ENCODE measurements around the gene SARS1. TPM values are rescaled to one million over a fixed set of nuclear protein-coding genes. Genes with fewer than 3 reads are reported as not detected.
"Not testable (repeated sequence)": the region's sequence is repeated elsewhere in the genome, so short reads cannot be mapped to it uniquely, and the experiment has no call there.

The SARS1 gene
- total RNA-seq, 2 experiments from 2014 or later = 193 to 195 TPM

- Mint-ChIP-seq H3K27ac (peak overlapping the region; percentile 87), H3K4me1 (peaks cover 36% of the 10 kb centered on the region), H3K9me3 (peaks cover 3% of the 10 kb centered on the region), H3K27me3 (peaks cover 2% of the 10 kb centered on the region), H3K36me3 (ENCODE audit: low read depth) (peaks cover 47% of the 10 kb centered on the region), H3K4me3 (peak overlapping the region; percentile 98)
- DNase-seq = peak; percentile 63
- CTCF ChIA-PET = interaction anchor here (0.8 to 2.1 kb wide), 10 partner anchors 14 to 425 kb away, joined by 3 to 8 read pairs (median 4); partner anchors contain the start of gene PSRC1
- POLR2A ChIA-PET = interaction anchor here (0.8 to 4.2 kb wide), 19 partner anchors 9 to 334 kb away, joined by 3 to 28 read pairs (median 5); partner anchors contain the start of genes GNAI3, PSMA5, PSRC1 and SORT1
Measured at GRCh38 chr1:109214695-109215623, 1.2 kb downstream of the SARS1 start.

GRCh38 chr1:109216662-109217061 is 2.9 kb downstream of the SARS1 start:
- no peaks in the 10 kb centered on the region for H3K27me3 Mint-ChIP-seq
- H3K27ac Mint-ChIP-seq = peak overlapping the region; percentile 87
- H3K4me3 Mint-ChIP-seq = no peak overlapping the region
- ChIA-PET POLR2A (interaction anchor here (4.2 kb wide), 1 partner anchor 8 kb away, joined by 28 read pairs; no protein-coding TSS in a partner anchor), CTCF (interaction anchor here (0.6 to 1.2 kb wide), 3 partner anchors 98 to 1279 kb away, joined by 3 to 5 read pairs (median 3); no protein-coding TSS in a partner anchor)
- no peak for DNase-seq
- peaks cover 3% of the 10 kb centered on the region for H3K9me3 Mint-ChIP-seq
- peaks cover 43% of the 10 kb centered on the region for H3K4me1 Mint-ChIP-seq
- peaks cover 57% of the 10 kb centered on the region for H3K36me3 Mint-ChIP-seq (ENCODE audit: low read depth)

DNA sequence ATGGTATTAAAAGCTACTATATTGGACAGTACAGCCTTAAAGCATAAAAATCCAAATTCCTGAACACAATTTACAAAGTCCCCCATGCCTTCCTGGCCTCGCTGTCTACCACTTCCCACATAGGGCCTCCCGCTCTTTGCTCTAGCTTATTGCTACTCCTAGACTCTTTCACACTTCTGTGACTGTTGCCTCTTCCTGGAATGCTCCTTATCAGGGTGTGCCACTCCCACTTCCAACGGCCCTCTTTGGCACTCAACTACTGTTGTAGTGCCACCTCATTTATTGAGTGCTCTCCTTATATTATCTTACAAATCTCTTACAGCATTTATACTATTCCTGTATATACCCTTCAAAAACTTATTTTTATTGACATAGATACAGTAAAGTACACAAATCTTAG is 4.8 kb downstream of the SARS1 start:
- Mint-ChIP-seq H3K4me1 (peaks cover 46% of the 10 kb centered on the region), H3K4me3 (no peak overlapping the region), H3K9me3 (peaks cover 3% of the 10 kb centered on the region), H3K27ac (peak overlapping the region; percentile 5), H3K36me3 (ENCODE audit: low read depth) (peaks cover 69% of the 10 kb centered on the region), H3K27me3 (no peaks in the 10 kb centered on the region)
- DNase-seq = no peak
- ChIA-PET CTCF (no interaction called here), POLR2A (no interaction called here)

GRCh38 chr1:109221201-109221600 is 7.5 kb downstream of the SARS1 start:
- H3K4me3 Mint-ChIP-seq, CTCF ChIA-PET: not testable (repeated sequence)
- H3K4me1 Mint-ChIP-seq = peaks cover 37% of the 10 kb centered on the region

GRCh38 chr1:109225308-109225707 is 11.6 kb downstream of the SARS1 start:
- no peaks in the 10 kb centered on the region for H3K9me3 Mint-ChIP-seq
- H3K4me1 Mint-ChIP-seq = peaks cover 17% of the 10 kb centered on the region
- no peak overlapping the region for H3K27ac Mint-ChIP-seq
- ChIA-PET POLR2A (interaction anchor here (4.9 kb wide), 1 partner anchor 11 kb away, joined by 28 read pairs; the partner anchor contains the start of gene SARS1), CTCF (interaction anchor here (1.7 kb wide), 1 partner anchor 39 kb away, joined by 5 read pairs; no protein-coding TSS in a partner anchor)
- H3K36me3 Mint-ChIP-seq (ENCODE audit: low read depth) = peaks cover 69% of the 10 kb centered on the region
- no peaks in the 10 kb centered on the region for H3K27me3 Mint-ChIP-seq
- H3K4me3 Mint-ChIP-seq = no peak overlapping the region
- no peak for DNase-seq

More at GRCh38 chr1:109221201-109221600, 7.5 kb downstream of the SARS1 start:
- peaks cover 71% of the 10 kb centered on the region for H3K36me3 Mint-ChIP-seq (ENCODE audit: low read depth)
- H3K9me3 Mint-ChIP-seq, H3K27me3 Mint-ChIP-seq, H3K27ac Mint-ChIP-seq, DNase-seq, POLR2A ChIA-PET: not testable (repeated sequence)

- no peak for DNase-seq
- H3K4me1 Mint-ChIP-seq = peaks cover 15% of the 10 kb centered on the region
- ChIA-PET POLR2A (interaction anchor here (4.9 kb wide), 1 partner anchor 11 kb away, joined by 28 read pairs; the partner anchor contains the start of gene SARS1), CTCF (no interaction called here)
- no peaks in the 10 kb centered on the region for H3K9me3 Mint-ChIP-seq
- H3K4me3 Mint-ChIP-seq = no peak overlapping the region
- H3K36me3 Mint-ChIP-seq (ENCODE audit: low read depth) = peaks cover 70% of the 10 kb centered on the region
- no peaks in the 10 kb centered on the region for H3K27me3 Mint-ChIP-seq
- no peak overlapping the region for H3K27ac Mint-ChIP-seq
Measured at GRCh38 chr1:109225711-109226445, 12.2 kb downstream of the SARS1 start.

- no peak for DNase-seq
- Mint-ChIP-seq H3K9me3 (no peaks in the 10 kb centered on the region), H3K4me1 (peaks cover 8% of the 10 kb centered on the region), H3K36me3 (ENCODE audit: low read depth) (peaks cover 73% of the 10 kb centered on the region), H3K27ac (no peak overlapping the region), H3K4me3 (no peak overlapping the region), H3K27me3 (no peaks in the 10 kb centered on the region)
- CTCF ChIA-PET = no interaction called here
- POLR2A ChIA-PET = no interaction called here
Measured at GRCh38 chr1:109228167-109228566, 14.4 kb downstream of the SARS1 start.

GRCh38 chr1:109229531-109230127 is 15.9 kb downstream of the SARS1 start:
- Mint-ChIP-seq H3K36me3 (ENCODE audit: low read depth) (peaks cover 64% of the 10 kb centered on the region), H3K27me3 (no peaks in the 10 kb centered on the region), H3K4me1 (peaks cover 10% of the 10 kb centered on the region), H3K4me3 (no peak overlapping the region), H3K9me3 (no peaks in the 10 kb centered on the region), H3K27ac (no peak overlapping the region)
- DNase-seq = no peak
- ChIA-PET POLR2A (no interaction called here), CTCF (no interaction called here)

DNA sequence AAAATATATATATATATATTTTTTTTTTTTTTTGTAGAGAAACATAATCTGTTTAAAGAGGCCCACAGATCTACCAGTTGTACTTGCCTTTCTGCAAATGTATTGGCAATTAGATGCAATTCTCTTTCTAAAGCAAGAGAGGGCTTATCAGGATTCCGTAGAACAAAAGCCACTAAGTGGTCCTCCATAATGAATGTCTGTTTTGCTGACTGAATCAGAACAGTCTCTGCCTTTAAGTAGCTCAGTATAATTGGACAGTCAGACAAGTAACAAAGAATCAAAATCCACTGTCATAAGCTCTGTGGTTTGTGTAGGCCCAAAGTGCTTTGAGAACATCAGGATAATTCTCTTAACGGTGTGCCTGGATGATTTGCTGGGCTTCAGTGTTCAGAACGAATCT is 17.3 kb downstream of the SARS1 start:
- ChIA-PET CTCF (interaction anchor here (0.9 to 1.1 kb wide), 3 partner anchors 8 to 33 kb away, joined by 3 read pairs; no protein-coding TSS in a partner anchor), POLR2A (interaction anchor here (0.8 to 1.8 kb wide), 3 partner anchors 11 to 17 kb away, joined by 3 to 8 read pairs (median 3); partner anchors contain the start of gene SARS1)
- H3K27me3 Mint-ChIP-seq = no peaks in the 10 kb centered on the region
- H3K4me3 Mint-ChIP-seq = no peak overlapping the region
- H3K4me1 Mint-ChIP-seq = peaks cover 11% of the 10 kb centered on the region
- DNase-seq = no peak
- H3K9me3 Mint-ChIP-seq = no peaks in the 10 kb centered on the region
- H3K27ac Mint-ChIP-seq = no peak overlapping the region
- peaks cover 67% of the 10 kb centered on the region for H3K36me3 Mint-ChIP-seq (ENCODE audit: low read depth)

DNA sequence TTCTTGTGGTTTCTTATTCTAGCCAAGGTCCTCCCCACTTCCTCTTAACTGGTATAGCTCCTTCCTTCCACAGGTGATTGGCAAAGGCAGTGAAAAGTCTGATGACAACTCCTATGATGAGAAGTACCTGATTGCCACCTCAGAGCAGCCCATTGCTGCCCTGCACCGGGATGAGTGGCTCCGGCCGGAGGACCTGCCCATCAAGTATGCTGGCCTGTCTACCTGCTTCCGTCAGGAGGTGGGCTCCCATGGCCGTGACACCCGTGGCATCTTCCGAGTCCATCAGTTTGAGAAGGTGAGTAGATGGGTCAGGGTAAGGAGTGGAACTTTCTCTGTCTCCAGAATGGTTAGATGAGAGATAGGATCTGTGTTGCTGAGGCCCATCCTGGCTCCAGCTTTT is 21.4 kb downstream of the SARS1 start:
- no peaks in the 10 kb centered on the region for H3K9me3 Mint-ChIP-seq
- H3K36me3 Mint-ChIP-seq (ENCODE audit: low read depth) = peaks cover 60% of the 10 kb centered on the region
- no peak for DNase-seq
- H3K4me3 Mint-ChIP-seq = no peak overlapping the region
- no peak overlapping the region for H3K27ac Mint-ChIP-seq
- CTCF ChIA-PET = no interaction called here
- no peaks in the 10 kb centered on the region for H3K27me3 Mint-ChIP-seq
- POLR2A ChIA-PET = no interaction called here
- peaks cover 11% of the 10 kb centered on the region for H3K4me1 Mint-ChIP-seq

GRCh38 chr1:109237512-109237911 is 23.8 kb downstream of the SARS1 start:
- ChIA-PET POLR2A (interaction anchor here (1.3 kb wide), 1 partner anchor 12 kb away, joined by 4 read pairs; the partner anchor contains the start of gene CELSR2), CTCF (no interaction called here)
- Mint-ChIP-seq H3K36me3 (ENCODE audit: low read depth) (peaks cover 39% of the 10 kb centered on the region), H3K9me3 (no peaks in the 10 kb centered on the region), H3K4me1 (peaks cover 14% of the 10 kb centered on the region), H3K4me3 (no peak overlapping the region), H3K27me3 (peaks cover 10% of the 10 kb centered on the region), H3K27ac (no peak overlapping the region)
- DNase-seq = no peak

DNA sequence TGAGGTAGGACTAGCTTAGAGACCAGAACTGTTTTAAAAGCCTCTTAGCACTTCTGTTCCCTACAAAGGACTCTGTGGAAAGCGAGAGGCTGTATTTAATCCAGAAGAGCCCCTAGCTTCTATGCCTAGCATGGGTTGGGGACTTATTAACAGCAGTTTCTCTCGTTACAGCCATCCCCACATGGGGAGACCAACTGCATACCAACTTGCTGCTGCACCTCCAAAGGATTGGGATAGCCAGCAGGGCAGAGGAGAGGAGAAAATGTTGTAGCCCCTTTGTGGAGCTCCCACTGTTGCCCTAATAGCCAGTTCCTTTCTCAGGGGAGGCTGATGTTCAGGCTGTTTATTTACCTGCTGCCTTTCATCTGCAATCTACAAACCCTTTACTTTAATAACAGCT is 24.7 kb downstream of the SARS1 start:
- Mint-ChIP-seq H3K36me3 (ENCODE audit: low read depth) (peaks cover 37% of the 10 kb centered on the region), H3K4me1 (peaks cover 14% of the 10 kb centered on the region), H3K27me3 (peaks cover 12% of the 10 kb centered on the region), H3K4me3 (no peak overlapping the region), H3K27ac (no peak overlapping the region), H3K9me3 (no peaks in the 10 kb centered on the region)
- no peak for DNase-seq
- ChIA-PET POLR2A (interaction anchor here (1.3 to 1.6 kb wide), 2 partner anchors 11 to 24 kb away, joined by 4 to 6 read pairs; partner anchors contain the start of gene CELSR2), CTCF (interaction anchor here (1.9 kb wide), 1 partner anchor 14 kb away, joined by 6 read pairs; no protein-coding TSS in a partner anchor)
